GM12865 (cell line): Measurements from ENCODE around the gene PRR35.

Source experiments
- DNase-seq: peaks from one replicate; pipeline ENCODE4 v3.0.0; 2010; ENCODE audit warnings: low read depth
- H3K4me3 ChIP-seq: 2 replicates; pipeline ENCODE4 v1.5.1; 2011; ENCODE audit warnings: mild to moderate bottlenecking, low read depth, low read length, control low read depth
- TF ChIP-seq, protein P1 (sequence below): IDR thresholded peaks from 2 replicates; pipeline ENCODE4 v1.5.1; 2011; ENCODE audit warnings: low read length, control low read depth, low read depth, inconsistent platforms; ENCODE audit not compliant: insufficient read depth; ENCODE audit errors: missing control alignments

The PRR35 gene

DNA sequence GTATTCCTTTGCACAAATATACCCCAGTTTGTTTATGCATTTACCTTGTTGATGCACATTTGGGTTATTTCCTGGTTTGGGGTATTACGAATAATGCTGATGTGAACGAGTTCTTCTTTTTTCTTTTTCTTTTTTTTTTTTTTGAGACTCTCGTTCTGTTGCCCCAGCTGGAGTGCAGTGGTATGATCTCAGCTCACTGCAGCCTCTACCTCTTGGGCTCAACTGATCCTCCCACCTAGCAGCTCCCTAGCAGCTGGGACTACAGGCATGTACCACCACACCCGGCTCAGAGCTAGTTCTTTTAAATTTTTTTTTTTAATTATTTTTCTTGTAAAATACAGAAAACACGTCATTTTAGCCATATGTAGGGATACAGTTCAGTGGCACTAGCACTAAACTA, 43.7 kb downstream of the PRR35 start:
- TF ChIP-seq, protein P1, sequence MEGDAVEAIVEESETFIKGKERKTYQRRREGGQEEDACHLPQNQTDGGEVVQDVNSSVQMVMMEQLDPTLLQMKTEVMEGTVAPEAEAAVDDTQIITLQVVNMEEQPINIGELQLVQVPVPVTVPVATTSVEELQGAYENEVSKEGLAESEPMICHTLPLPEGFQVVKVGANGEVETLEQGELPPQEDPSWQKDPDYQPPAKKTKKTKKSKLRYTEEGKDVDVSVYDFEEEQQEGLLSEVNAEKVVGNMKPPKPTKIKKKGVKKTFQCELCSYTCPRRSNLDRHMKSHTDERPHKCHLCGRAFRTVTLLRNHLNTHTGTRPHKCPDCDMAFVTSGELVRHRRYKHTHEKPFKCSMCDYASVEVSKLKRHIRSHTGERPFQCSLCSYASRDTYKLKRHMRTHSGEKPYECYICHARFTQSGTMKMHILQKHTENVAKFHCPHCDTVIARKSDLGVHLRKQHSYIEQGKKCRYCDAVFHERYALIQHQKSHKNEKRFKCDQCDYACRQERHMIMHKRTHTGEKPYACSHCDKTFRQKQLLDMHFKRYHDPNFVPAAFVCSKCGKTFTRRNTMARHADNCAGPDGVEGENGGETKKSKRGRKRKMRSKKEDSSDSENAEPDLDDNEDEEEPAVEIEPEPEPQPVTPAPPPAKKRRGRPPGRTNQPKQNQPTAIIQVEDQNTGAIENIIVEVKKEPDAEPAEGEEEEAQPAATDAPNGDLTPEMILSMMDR: no peak
- no peak for DNase-seq
- H3K4me3 ChIP-seq: no peak overlapping the region

DNA sequence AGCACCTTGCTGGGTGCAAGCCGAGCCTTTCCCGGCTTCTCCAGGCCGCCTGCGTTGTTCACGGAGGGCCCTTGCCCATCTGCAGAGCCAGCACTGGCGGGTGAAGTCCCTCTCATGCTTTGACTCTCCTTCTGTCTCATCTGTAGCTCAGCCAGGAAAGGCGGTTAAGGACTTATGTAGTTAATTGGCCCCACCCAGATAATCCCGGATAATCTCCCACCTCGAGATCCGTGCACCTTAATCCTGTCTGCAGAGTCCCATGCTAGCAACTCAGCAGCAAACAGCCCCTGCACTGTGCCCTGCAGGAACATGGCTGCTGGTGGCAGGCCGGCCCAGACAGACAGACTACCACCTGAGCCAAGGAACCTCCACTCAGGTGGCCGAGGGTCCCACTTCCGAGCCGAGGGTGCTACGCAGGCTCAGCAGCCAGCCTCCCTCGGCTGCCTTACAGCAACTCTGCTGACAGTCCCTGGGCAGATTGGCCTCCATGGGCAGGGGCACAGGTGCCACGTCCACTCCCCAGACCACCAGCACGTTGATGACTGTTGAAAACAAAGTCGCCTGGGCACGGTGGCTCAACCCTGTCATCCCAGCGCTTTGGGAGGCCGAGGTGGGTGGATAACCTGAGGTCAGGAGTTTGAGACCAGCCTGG, 46.6 kb downstream of the PRR35 start:
- TF ChIP-seq, protein P1: no peak
- H3K4me3 ChIP-seq: no peak overlapping the region
- no peak for DNase-seq

DNA sequence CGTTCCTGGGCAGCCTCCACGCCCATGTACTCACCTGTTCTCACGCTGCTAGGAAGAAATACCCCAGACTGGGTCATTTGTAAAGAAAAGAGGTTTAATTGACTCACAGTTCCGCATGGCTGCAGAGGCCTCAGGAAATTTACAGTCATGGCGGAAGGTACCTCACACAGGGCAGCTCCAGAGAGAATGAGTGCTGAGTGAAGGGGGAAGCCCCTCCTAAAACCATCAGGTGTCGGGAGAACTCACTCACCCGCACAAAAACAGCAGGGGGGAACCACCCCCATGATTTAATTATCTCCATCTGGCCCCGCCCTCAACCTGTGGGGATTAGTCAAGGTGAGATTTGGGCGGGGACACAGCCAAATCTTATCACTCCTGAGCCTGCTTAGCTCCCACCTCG, 47.8 kb downstream of the PRR35 start:
- DNase-seq: peak; percentile 37
- TF ChIP-seq, protein P1: no peak
- H3K4me3 ChIP-seq: no peak overlapping the region

DNA sequence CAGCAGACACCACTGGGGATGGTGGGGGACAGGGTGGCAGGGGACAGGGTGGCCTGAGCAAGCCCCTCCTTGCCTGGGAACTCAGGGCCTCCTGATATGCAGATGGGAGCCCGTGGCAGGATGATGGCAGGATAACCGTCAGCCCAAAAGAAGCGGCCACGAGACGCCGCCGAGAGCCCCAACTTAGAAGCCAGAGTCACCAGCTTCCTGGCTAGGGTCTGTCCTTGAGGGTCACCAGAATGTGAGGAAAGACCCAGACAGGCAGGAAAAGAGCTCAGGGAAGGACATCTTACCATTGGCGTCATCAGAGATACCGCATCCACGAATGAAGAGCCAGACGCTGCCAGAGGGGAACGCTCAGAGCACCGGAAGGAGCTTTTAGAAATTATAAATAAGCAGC, 49.1 kb downstream of the PRR35 start:
- H3K4me3 ChIP-seq: no peak overlapping the region
- DNase-seq: no peak
- TF ChIP-seq, protein P1: no peak

DNA sequence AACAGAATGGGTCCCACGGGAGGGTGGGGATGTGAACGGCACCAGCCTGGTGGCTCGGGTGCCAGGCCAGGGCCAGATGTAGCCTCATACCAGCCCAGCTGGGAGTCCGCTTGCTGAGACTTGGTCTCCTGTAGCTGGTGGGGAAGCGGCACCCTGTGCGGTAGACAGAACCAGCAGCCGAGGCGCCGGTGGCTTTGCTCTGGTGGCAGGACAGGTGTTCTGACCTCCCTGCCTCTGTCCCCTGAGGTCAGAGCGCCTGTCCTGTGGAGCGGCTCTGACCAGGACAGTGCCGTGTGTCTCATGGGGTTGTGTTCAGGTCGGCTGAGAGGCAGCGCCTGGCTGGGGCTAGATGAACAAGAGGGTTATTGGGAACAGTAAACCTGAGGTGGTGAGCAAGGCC, 49.8 kb downstream of the PRR35 start:
- no peak for DNase-seq
- TF ChIP-seq, protein P1: no peak
- H3K4me3 ChIP-seq: no peak overlapping the region

DNA sequence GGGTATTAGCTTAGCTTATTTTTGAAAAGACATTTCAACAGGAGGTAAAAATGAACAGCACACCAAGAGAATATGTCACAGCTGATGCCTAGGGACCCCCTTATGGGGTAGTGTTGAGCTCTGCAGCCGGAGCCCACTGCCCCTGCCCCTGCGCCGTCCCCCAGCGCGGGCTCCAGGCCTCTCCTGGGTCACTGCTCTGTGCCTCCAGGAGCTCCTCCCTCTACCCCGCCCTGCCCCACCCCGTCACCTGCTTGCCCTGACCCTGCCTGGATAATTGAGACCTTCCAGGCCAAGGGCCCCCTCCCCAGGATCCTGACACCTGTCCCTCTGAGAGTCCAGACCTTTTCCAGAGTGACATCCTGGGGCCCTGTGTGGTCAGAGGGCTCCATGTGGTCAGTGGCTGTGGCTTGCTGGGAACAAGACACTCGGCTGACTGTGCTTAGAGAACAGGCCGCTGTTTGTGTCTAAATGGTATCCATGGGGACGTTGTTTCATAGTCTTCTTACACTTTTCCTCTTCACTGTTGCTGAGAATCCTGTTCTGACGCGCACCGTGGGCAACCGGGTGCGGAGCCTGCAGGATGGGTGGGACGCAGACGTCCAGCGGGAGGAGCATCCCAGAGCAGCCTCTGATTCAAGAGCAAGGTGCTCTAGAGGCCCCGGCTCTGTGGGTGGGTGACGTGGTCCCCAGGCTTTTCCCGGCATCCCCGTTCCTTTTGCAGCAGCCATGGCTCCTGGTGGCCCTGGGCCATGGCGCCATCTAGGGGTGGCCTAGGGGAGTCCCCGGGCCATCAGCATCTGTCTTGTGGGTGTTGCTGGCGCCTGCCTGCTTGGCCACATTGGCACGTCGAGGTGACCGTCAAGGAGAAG, 50.6 kb downstream of the PRR35 start:
- no peak overlapping the region for H3K4me3 ChIP-seq
- no peak for DNase-seq
- TF ChIP-seq, protein P1: peak; percentile 57
